ENCODE measurements around the gene PYY. TPM values are rescaled to one million over a fixed set of nuclear protein-coding genes. Genes with fewer than 3 reads are reported as not detected.
A peak's percentile ranks its signal among the peaks of the same experiment; 100 is the strongest.
"Not testable (repeated sequence)": the region's sequence is repeated elsewhere in the genome, so short reads cannot be mapped to it uniquely, and the experiment has no call there.

The PYY gene
- total RNA-seq, 3 donors from 2014 or later: 22.0 to 141 (median 55.4) TPM

DNA sequence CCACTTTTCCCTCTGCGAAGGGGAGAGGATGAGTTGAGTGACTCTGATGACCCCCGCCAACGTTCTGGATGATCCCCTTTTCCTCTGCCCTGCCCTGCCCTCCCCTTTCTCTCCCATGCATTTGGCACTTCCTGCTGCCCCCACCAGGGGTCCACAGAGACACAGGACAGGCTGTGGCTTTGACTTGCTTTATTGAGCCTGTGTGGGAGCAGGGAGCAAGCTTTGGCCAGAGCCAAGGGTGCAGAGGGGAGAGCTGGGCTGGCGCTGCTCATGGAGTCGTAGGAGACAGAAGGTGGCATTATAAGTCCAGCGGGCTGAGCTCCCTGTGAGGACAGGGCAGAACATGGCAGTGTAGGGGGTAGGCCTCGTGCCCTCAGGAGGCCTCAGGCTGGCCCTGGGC lies 13.1 kb downstream of the PYY start:
- ATAC-seq: no peak
- TF ChIP-seq, protein P1, sequence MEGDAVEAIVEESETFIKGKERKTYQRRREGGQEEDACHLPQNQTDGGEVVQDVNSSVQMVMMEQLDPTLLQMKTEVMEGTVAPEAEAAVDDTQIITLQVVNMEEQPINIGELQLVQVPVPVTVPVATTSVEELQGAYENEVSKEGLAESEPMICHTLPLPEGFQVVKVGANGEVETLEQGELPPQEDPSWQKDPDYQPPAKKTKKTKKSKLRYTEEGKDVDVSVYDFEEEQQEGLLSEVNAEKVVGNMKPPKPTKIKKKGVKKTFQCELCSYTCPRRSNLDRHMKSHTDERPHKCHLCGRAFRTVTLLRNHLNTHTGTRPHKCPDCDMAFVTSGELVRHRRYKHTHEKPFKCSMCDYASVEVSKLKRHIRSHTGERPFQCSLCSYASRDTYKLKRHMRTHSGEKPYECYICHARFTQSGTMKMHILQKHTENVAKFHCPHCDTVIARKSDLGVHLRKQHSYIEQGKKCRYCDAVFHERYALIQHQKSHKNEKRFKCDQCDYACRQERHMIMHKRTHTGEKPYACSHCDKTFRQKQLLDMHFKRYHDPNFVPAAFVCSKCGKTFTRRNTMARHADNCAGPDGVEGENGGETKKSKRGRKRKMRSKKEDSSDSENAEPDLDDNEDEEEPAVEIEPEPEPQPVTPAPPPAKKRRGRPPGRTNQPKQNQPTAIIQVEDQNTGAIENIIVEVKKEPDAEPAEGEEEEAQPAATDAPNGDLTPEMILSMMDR (IDR thresholded peaks at IDR 0.05): no peak
- Histone ChIP-seq H3K9me3 (no peaks in the 10 kb centered on the region), H3K4me1 (ENCODE audit: low read depth) (no peaks in the 10 kb centered on the region), H3K36me3 (ENCODE audit: low read depth) (no peaks in the 10 kb centered on the region), H3K4me3 (no peak overlapping the region)
- no peak for DNase-seq
- intact Hi-C loops (cut with DNase I, micrococcal nuclease): loop anchor here in 1 of 2 donors (10.0 kb wide), 2 partner anchors 54 to 224 kb away; no protein-coding TSS in a partner anchor

DNA sequence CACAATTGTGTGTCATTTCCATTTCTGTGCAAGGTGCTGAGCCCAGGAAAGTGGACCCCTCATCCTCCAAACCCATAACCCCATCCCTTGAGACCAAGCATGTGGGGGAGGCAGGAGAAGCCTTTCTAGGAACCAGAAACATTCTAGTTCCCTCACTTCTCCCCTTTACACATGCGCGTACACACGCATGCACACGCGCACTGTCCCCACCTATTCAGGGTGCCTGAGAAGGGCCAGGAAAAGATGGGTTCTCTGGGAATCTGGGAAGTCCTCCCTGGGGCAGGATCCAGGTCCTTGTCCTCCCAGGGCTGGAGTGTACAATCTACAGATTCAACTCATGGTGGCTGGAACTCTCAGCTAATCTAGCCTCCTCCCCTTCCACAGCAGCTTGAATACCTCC lies 13.9 kb downstream of the PYY start:
- H3K4me1 ChIP-seq (ENCODE audit: low read depth): no peaks in the 10 kb centered on the region
- ATAC-seq: no peak
- H3K4me3 ChIP-seq: no peak overlapping the region
- intact Hi-C loops (cut with DNase I, micrococcal nuclease): loop anchor here in 1 of 2 donors (10.0 kb wide), 2 partner anchors 55 to 225 kb away; no protein-coding TSS in a partner anchor
- peak in 2 of 3 donors; percentile 8 to 19 for DNase-seq
- TF ChIP-seq, protein P1 (IDR thresholded peaks at IDR 0.05): no peak
- no peaks in the 10 kb centered on the region for H3K9me3 ChIP-seq
- no peaks in the 10 kb centered on the region for H3K36me3 ChIP-seq (ENCODE audit: low read depth)

DNA sequence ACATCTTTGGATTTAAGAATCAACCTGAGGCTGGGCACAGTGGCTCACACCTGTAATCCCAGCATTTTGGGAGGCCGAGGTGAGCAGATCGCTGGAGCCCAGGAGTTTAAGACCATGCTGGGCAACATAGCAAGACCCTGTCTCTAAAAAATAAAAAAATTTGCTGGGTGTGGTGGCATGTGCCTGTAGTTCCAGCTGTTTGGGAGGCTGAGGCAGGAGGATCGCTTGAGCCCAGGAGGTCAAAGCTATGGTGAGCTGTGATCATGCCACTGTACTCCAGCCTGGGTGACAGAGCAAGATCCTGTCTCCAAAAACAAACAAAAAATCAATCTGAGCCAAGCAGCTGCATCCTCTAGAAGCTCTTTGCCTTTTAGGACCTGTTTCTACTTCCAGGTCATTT lies 14.3 kb downstream of the PYY start:
- intact Hi-C loops (cut with DNase I, micrococcal nuclease); H3K4me3 ChIP-seq; H3K36me3 ChIP-seq (ENCODE audit: low read depth); ATAC-seq; H3K9me3 ChIP-seq; H3K4me1 ChIP-seq (ENCODE audit: low read depth): not testable (repeated sequence)
- peak in 1 of 3 donors; percentile 9 for DNase-seq

DNA sequence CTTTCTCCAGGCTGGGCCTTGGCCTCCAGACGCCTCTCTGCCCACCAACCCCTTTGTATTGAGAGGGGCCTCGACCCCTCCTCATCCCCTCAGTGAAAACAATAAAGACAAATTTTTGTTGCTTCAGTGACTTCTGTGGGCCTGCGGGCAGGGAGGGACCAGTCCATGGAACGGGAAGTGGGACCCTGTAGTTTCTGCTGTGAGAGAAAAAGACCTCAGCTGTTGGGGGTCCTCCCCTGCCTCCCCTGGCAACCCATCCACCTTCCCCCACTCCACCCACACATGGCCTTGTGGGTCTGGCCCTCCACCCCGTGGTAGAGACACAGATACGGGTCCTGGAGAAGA lies 14.9 kb downstream of the PYY start:
- ATAC-seq (no peak), DNase-seq (peak in 1 of 3 donors; percentile 18)
- Histone ChIP-seq H3K4me3 (no peak overlapping the region), H3K36me3 (ENCODE audit: low read depth) (no peaks in the 10 kb centered on the region), H3K4me1 (ENCODE audit: low read depth) (no peaks in the 10 kb centered on the region), H3K9me3 (no peaks in the 10 kb centered on the region)
- TF ChIP-seq, protein P1 (IDR thresholded peaks at IDR 0.05): no peak
- intact Hi-C loops (cut with DNase I, micrococcal nuclease): no loop called here

DNA sequence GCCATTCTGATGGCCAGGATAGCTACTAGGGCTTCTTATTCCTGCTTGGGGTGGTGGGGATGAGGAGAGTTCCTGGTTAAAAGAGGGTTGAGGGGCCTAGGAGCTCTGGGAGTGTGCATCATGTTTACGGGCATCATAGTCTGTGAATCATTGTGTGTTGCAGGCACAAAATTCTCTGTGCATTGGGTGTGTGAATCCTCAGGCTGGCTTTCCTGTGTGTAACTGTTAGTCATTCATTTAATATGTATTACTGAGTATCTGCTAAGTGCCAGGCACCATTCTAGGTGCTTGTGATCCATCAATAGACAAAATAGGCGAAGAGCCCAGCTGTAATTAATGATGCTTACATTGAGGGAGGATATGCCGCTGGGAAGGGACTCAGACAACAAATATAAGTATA lies 17.3 kb downstream of the PYY start:
- no peaks in the 10 kb centered on the region for H3K36me3 ChIP-seq (ENCODE audit: low read depth)
- no peaks in the 10 kb centered on the region for H3K9me3 ChIP-seq
- ATAC-seq: no peak
- H3K4me1 ChIP-seq (ENCODE audit: low read depth): peaks cover under 1% of the 10 kb centered on the region
- DNase-seq: no peak
- H3K4me3 ChIP-seq: no peak overlapping the region
- TF ChIP-seq, protein P1 (IDR thresholded peaks at IDR 0.05): no peak
- intact Hi-C loops (cut with DNase I, micrococcal nuclease): no loop called here

DNA sequence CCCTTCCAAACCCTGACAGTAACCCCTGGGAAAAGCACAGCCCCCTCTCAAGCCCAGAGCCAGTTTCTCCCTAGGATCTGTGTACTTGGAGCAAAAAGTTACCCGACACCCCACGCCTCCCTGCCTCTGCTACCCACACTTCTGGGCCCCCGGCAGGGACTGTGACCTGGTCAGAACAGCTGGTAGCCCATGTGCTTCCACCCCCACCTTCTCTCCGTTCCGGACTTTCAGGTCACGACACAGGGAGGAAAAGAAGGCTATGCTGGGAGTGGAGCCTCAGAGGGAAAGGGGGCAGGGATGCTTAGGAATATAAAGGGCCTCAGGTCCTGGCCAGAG lies 17.8 kb downstream of the PYY start:
- Histone ChIP-seq H3K9me3 (no peaks in the 10 kb centered on the region), H3K4me3 (no peak overlapping the region), H3K4me1 (ENCODE audit: low read depth) (peaks cover 4% of the 10 kb centered on the region), H3K36me3 (ENCODE audit: low read depth) (no peaks in the 10 kb centered on the region)
- TF ChIP-seq, protein P1 (IDR thresholded peaks at IDR 0.05): no peak
- intact Hi-C loops (cut with DNase I, micrococcal nuclease): no loop called here
- no peak for DNase-seq
- no peak for ATAC-seq

All from mucosa of descending colon (tissue), 3 donors.